Astrocyte of the spinal cord (primary cell): ENCODE measurements around the gene MED14.

Experiments
- DNase-seq: peaks from one replicate; pipeline ENCODE4 v3.0.0; 2011; ENCODE audit warnings: low read depth, low spot score
- H3K4me3 ChIP-seq: 2 replicates; pipeline ENCODE4 v1.5.1; 2011; ENCODE audit warnings: low read depth, mild to moderate bottlenecking, low read length, moderate library complexity
- in situ Hi-C: cut with HindIII; loops from 2 replicates; pipeline ENCODE4 v1.10.0; 2017; ENCODE audit warnings: low sequenced_read_pairs
- TF ChIP-seq, protein P1 (sequence below): IDR thresholded peaks from 2 replicates; pipeline ENCODE4 v1.5.1; 2012; ENCODE audit warnings: low read depth, mild to moderate bottlenecking, low read length, inconsistent platforms

The MED14 gene

GRCh38 chrX:40773809-40774208 is 38.5 kb upstream of the MED14 start:
- peak; percentile 44 for DNase-seq
- TF ChIP-seq, protein P1, sequence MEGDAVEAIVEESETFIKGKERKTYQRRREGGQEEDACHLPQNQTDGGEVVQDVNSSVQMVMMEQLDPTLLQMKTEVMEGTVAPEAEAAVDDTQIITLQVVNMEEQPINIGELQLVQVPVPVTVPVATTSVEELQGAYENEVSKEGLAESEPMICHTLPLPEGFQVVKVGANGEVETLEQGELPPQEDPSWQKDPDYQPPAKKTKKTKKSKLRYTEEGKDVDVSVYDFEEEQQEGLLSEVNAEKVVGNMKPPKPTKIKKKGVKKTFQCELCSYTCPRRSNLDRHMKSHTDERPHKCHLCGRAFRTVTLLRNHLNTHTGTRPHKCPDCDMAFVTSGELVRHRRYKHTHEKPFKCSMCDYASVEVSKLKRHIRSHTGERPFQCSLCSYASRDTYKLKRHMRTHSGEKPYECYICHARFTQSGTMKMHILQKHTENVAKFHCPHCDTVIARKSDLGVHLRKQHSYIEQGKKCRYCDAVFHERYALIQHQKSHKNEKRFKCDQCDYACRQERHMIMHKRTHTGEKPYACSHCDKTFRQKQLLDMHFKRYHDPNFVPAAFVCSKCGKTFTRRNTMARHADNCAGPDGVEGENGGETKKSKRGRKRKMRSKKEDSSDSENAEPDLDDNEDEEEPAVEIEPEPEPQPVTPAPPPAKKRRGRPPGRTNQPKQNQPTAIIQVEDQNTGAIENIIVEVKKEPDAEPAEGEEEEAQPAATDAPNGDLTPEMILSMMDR, result no peak
- in situ Hi-C loops, result no loop called here
- H3K4me3 ChIP-seq, result no peak overlapping the region

DNA sequence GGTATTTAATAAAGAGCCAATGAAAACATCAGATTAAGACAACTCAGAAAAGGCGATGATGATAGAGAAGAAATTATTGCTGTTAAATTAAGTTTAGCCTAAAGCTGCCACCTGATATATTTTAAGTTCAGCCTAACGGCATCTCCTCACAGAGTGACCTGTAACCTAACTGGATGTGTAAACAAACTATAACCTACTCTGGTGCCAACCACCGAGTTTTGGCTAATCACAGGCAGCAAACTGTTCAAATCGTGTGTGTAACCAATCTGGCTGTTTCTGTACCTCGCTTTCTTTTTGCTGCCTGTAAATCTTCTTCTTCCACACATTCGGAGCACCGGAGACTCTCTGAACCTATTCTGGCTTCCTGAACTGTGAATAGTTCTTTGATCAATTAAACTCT is 37.8 kb upstream of the MED14 start:
- DNase-seq, result no peak
- TF ChIP-seq, protein P1, result no peak
- in situ Hi-C loops, result no loop called here
- H3K4me3 ChIP-seq, result no peak overlapping the region

- TF ChIP-seq, protein P1, result no peak
- DNase-seq, result peak; percentile 60
- H3K4me3 ChIP-seq, result no peak overlapping the region
- in situ Hi-C loops, result no loop called here
These were observed 36.9 kb upstream of the MED14 start for GRCh38 chrX:40772290-40772689.

- in situ Hi-C loops, result no loop called here
- TF ChIP-seq, protein P1, result no peak
- H3K4me3 ChIP-seq, result no peak overlapping the region
- DNase-seq, result no peak
These were observed 26.4 kb upstream of the MED14 start for GRCh38 chrX:40761762-40762161.

DNA sequence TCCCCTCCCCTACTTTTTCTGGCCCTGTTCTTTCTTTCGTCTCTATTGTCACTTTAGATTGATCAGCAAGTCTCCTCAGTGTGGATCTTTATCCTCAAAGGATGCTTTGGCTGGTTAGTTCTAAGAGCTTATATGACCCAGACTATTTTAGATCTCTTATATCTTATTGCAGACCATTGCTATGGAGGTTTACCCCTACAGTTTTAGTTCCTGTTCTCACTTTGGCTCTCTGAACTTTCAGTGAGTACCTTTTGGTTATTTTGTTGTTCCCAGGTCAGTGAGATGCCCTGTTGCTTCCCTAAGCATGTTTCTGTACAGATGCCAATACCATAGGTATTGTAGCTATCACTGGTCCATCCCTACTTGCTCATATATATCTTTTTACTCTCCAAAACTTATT is 24.0 kb upstream of the MED14 start:
- TF ChIP-seq, protein P1, result no peak
- in situ Hi-C loops, result no loop called here
- DNase-seq, result no peak
- no peak overlapping the region for H3K4me3 ChIP-seq

DNA sequence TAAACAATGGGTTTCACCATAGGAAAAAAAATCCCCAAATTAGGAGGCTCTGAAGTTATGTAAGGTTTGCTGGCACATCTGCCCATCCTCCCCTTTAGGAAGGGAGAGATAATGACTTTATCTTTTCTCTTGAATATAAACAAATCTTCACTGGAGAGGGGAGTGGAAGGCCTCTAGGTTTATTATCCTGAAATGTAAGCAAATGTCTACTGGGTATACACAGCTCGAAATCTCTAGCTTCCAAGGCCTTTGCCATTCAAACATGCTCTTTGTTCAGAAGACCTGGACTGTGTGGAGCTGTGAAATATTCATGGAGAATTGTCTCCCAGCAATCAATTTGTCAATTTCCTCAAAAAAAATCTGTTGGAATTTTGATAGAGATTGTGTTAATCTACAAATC is 21.7 kb upstream of the MED14 start:
- H3K4me3 ChIP-seq, result no peak overlapping the region
- TF ChIP-seq, protein P1, result no peak
- no peak for DNase-seq
- in situ Hi-C loops, result no loop called here
